Prostate gland (tissue), 2 donors: ENCODE results near the gene CAD.

ENCODE experiments used
- POLR2A ChIP-seq: fragments of 450-650 bp; IDR thresholded peaks from one replicate; pipeline ENCODE4 v1.6.1; 2016; ENCODE audit warnings: antibody characterized with exemption, mild to moderate bottlenecking
- TF ChIP-seq, protein P1 (sequence below), 4 experiments: fragments of 200-600 bp in 2 of 4; fragments of 450-650 bp in 2 of 4; sonication (generic) in 2 of 4; IDR thresholded peaks; 1 replicate in 3 of 4; 2 replicates in 1 of 4; pipeline ENCODE4 v1.5.1; 2016 to 2019; ENCODE audit warnings: antibody characterized with exemption in 4 of 4, mild to moderate bottlenecking in 2 of 4, moderate library complexity in 2 of 4

DNA sequence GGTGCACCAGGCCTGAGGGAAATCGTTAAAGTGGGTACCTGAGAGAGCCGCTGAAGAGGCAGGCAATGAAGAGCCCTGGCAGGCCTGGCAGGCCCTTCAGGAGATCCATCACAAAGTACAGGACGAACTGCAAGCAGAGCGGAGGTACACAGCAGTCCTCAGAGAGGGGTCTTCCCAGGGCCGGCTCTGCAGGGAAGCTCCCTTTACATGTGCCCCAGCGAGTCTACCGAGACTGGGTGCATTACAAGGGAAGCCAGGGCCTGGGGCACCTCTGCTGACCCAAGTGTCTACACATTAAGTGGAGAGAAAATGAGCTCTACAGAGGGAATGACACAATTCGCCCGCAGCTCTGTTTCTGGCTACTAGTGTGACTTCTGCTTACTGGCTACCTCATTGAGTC is 13.4 kb upstream of the CAD start:
- TF ChIP-seq, protein P1, sequence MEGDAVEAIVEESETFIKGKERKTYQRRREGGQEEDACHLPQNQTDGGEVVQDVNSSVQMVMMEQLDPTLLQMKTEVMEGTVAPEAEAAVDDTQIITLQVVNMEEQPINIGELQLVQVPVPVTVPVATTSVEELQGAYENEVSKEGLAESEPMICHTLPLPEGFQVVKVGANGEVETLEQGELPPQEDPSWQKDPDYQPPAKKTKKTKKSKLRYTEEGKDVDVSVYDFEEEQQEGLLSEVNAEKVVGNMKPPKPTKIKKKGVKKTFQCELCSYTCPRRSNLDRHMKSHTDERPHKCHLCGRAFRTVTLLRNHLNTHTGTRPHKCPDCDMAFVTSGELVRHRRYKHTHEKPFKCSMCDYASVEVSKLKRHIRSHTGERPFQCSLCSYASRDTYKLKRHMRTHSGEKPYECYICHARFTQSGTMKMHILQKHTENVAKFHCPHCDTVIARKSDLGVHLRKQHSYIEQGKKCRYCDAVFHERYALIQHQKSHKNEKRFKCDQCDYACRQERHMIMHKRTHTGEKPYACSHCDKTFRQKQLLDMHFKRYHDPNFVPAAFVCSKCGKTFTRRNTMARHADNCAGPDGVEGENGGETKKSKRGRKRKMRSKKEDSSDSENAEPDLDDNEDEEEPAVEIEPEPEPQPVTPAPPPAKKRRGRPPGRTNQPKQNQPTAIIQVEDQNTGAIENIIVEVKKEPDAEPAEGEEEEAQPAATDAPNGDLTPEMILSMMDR (IDR thresholded peaks at IDR 0.05): no peak
- no peak for TF ChIP-seq POLR2A
